Activated CD8-positive, alpha-beta memory T cell treated with anti-CD3 and anti-CD28 coated beads for 1 hour (primary cell): ENCODE measurements around the gene DDX21.
A peak's percentile ranks its signal among the peaks of the same experiment; 100 is the strongest.
"Not testable (repeated sequence)": the region's sequence is repeated elsewhere in the genome, so short reads cannot be mapped to it uniquely, and the experiment has no call there.

Experiments used
- DNase-seq, 2 donors: peaks; one replicate each; pipeline ENCODE4 v3.0.0-alpha.2; 2020; ENCODE audit warnings: low read depth in 1 of 2; ENCODE audit errors: extremely low read depth in 1 of 2

Gene DDX21

GRCh38 chr10:68955832-68956532, at the start of gene DDX21:
TSS of gene DDX21 (plus strand) at chr10:68956170. CDS start at chr10:68956226, 56 bp downstream.
- peak; percentile 70 to 76 for DNase-seq

GRCh38 chr10:68924593-68924992, 31.4 kb upstream of the DDX21 start:
- DNase-seq: no peak

- DNase-seq: no peak
Observed at GRCh38 chr10:68925489-68925888, 30.5 kb upstream of the DDX21 start.

- not testable (repeated sequence) for DNase-seq
Observed at GRCh38 chr10:68929157-68929556, 26.8 kb upstream of the DDX21 start.

- DNase-seq: not testable (repeated sequence)
Observed at GRCh38 chr10:68929888-68930287, 26.1 kb upstream of the DDX21 start.

- DNase-seq: not testable (repeated sequence)
Observed at GRCh38 chr10:68932860-68933259, 23.1 kb upstream of the DDX21 start.

GRCh38 chr10:68934994-68935393, 21.0 kb upstream of the DDX21 start:
- no peak for DNase-seq

GRCh38 chr10:68938117-68938516, 17.9 kb upstream of the DDX21 start:
- DNase-seq: no peak

GRCh38 chr10:68938884-68939283, 17.1 kb upstream of the DDX21 start:
- no peak for DNase-seq

GRCh38 chr10:68940917-68941316, 15.1 kb upstream of the DDX21 start:
- not testable (repeated sequence) for DNase-seq

GRCh38 chr10:68950598-68950997, 5.4 kb upstream of the DDX21 start:
- no peak for DNase-seq

GRCh38 chr10:68954904-68955303, 1.1 kb upstream of the DDX21 start:
- no peak for DNase-seq

- no peak for DNase-seq
Observed at GRCh38 chr10:68955355-68955831, 577 bp upstream of the DDX21 start.

GRCh38 chr10:68957284-68957615, 1.3 kb downstream of the DDX21 start:
- no peak for DNase-seq

GRCh38 chr10:68957654-68958053, 1.7 kb downstream of the DDX21 start:
- DNase-seq: no peak

- DNase-seq: no peak
Observed at GRCh38 chr10:68959695-68960527, 3.9 kb downstream of the DDX21 start.

GRCh38 chr10:68963151-68963550, 7.2 kb downstream of the DDX21 start:
- no peak for DNase-seq

GRCh38 chr10:68973975-68974374, 18.0 kb downstream of the DDX21 start:
- no peak for DNase-seq

- not testable (repeated sequence) for DNase-seq
Observed at GRCh38 chr10:68975936-68976473, 20.0 kb downstream of the DDX21 start.

GRCh38 chr10:68979738-68980137, 23.8 kb downstream of the DDX21 start:
- DNase-seq: not testable (repeated sequence)

- no peak for DNase-seq
Observed at GRCh38 chr10:68981074-68981473, 25.1 kb downstream of the DDX21 start.

- no peak for DNase-seq
Observed at GRCh38 chr10:68982389-68982788, 26.4 kb downstream of the DDX21 start.
